PC-9 (cell line): Measurements from ENCODE around the gene MYOF.

ENCODE experiments used
- EZH2 ChIP-seq: fragments of 200-600 bp; sonication (generic); IDR thresholded peaks from 2 replicates; pipeline ENCODE4 v1.8.0; 2017; ENCODE audit warnings: antibody characterized with exemption, low read depth
- TF ChIP-seq, protein P1 (sequence below): fragments of 200-600 bp; sonication (generic); conservative IDR thresholded peaks from 2 replicates; pipeline ENCODE4 v1.6.1; 2017; ENCODE audit warnings: mixed run types, antibody characterized with exemption, mild to moderate bottlenecking, moderate library complexity

DNA sequence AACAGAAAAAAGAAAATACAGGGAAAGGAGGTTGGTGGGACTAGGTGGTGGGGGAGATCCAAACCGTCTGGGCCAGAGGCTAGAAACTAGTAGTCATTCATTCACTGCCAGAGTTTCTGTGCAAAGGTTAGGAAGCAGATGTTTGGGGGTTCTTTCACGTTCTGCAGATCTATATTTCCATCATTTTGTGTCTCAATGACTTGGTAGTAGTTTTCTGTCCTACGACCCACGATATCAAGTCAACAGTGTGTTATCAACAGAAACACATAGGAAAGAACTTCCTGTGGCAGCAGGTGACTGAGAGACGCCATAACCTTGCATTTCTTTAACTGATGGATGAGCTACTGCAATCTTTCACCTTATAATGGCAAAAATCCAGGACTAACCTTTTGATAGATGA lies 16.0 kb upstream of the MYOF start:
- TF ChIP-seq, protein P1, sequence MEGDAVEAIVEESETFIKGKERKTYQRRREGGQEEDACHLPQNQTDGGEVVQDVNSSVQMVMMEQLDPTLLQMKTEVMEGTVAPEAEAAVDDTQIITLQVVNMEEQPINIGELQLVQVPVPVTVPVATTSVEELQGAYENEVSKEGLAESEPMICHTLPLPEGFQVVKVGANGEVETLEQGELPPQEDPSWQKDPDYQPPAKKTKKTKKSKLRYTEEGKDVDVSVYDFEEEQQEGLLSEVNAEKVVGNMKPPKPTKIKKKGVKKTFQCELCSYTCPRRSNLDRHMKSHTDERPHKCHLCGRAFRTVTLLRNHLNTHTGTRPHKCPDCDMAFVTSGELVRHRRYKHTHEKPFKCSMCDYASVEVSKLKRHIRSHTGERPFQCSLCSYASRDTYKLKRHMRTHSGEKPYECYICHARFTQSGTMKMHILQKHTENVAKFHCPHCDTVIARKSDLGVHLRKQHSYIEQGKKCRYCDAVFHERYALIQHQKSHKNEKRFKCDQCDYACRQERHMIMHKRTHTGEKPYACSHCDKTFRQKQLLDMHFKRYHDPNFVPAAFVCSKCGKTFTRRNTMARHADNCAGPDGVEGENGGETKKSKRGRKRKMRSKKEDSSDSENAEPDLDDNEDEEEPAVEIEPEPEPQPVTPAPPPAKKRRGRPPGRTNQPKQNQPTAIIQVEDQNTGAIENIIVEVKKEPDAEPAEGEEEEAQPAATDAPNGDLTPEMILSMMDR = no peak
- no peak for TF ChIP-seq EZH2
